Right lobe of liver (tissue), 6 donors: ENCODE measurements around the gene RUNX2. TPM values are rescaled to one million over a fixed set of nuclear protein-coding genes. Genes with fewer than 3 reads are reported as not detected.

Experiments used
- ATAC-seq, 4 donors: fragments of 200-7000 bp; cut with Tn5 transposase; one replicate each; pipeline ENCODE4 v1.9.1; 2020; ENCODE audit warnings: mild to moderate bottlenecking in 4 of 4, moderate library complexity in 4 of 4
- DNase-seq, 3 donors: peaks; one replicate each; pipeline ENCODE4 v3.0.0-alpha.2; 2020
- H3K27ac ChIP-seq, 3 donors: fragments of 200-600 bp; one replicate each; pipeline ENCODE4 v1.8.0; 2022
- H3K27me3 ChIP-seq, 2 donors: fragments of 200-600 bp; one replicate each; pipeline ENCODE4 v1.8.0; 2022
- H3K36me3 ChIP-seq, 4 donors: fragments of 200-600 bp; sonication (generic) in 1 of 4; one replicate each; pipeline versions ENCODE4 v1.5.1 to v1.8.0; 2017 to 2022; ENCODE audit warnings: control low read depth in 1 of 4
- H3K4me1 ChIP-seq, 4 donors: fragments of 200-600 bp; sonication (generic) in 1 of 4; one replicate each; pipeline versions ENCODE4 v1.5.1 to v1.8.0; 2017 to 2022; ENCODE audit warnings: control low read depth in 1 of 4
- H3K4me3 ChIP-seq, 3 donors: fragments of 200-600 bp; one replicate each; pipeline ENCODE4 v1.8.0; 2022
- H3K9me3 ChIP-seq, 4 donors: fragments of 200-600 bp; sonication (generic) in 1 of 4; one replicate each; pipeline versions ENCODE4 v1.5.1 to v1.8.0; 2017 to 2022; ENCODE audit warnings: control low read depth in 1 of 4
- CTCF ChIP-seq, 4 donors: fragments of 200-600 bp in 3 of 4; fragments of 450-650 bp in 1 of 4; IDR thresholded peaks; one replicate each; pipeline versions ENCODE4 v1.5.1 to v1.8.0; 2016 to 2022; ENCODE audit warnings: antibody characterized with exemption in 4 of 4, mild to moderate bottlenecking in 2 of 4
- POLR2A ChIP-seq: fragments of 450-650 bp; IDR thresholded peaks from one replicate; pipeline ENCODE4 v1.6.1; 2017; ENCODE audit warnings: antibody characterized with exemption, mild to moderate bottlenecking
- WGBS: methylation state at CpG from one replicate; pipeline ENCODE4 v1.1.6; 2018; ENCODE audit warnings: low coverage, low lambda C conversion rate; ENCODE audit not compliant: insufficient coverage; ENCODE audit errors: missing lambda C conversion rate; 5-methylcytosine and 5-hydroxymethylcytosine counted together
- intact Hi-C, 2 donors: fragments of 100-400 bp; cut with DNase I; formaldehyde crosslinking; loops; one replicate each; pipeline versions ENCODE4 v1.11.2 to v1.14.1; 2022
- total RNA-seq, 6 experiments: library from RNA; depleted of rRNA in 2 of 6; stranded (reverse); fragments of >200 nt in 2 of 6; fragmentation: NEBNext Ultra II Directional in 3 of 6; extraction: Animal tissue kit (Norgen Biotek cat#: 25700) in 3 of 6; gene quantifications; one replicate each; pipeline versions ENCODE4 v1.1.0 to v1.2.4, GENCODE V29; 2016 to 2023
- donor health status: DM: no; HTN: yes; CAD: no.
- donor health status: DM: no; HTN: no; CAD: no.
- donor health status: DM: no; HTN: no; CAD: no.
- donor health status: DM: no; HTN: yes; CAD: no.
- donor health status: DM: no; HTN: yes; CAD: no.

Gene RUNX2
- total RNA-seq, 6 experiments from 2014 or later: 0.15 to 0.80 (median 0.43) TPM

- ATAC-seq: no peak
- Histone ChIP-seq H3K36me3 (no peaks in the 10 kb centered on the region), H3K27me3 (no peaks in the 10 kb centered on the region), H3K4me3 (no peak overlapping the region), H3K9me3 (no peaks in the 10 kb centered on the region), H3K27ac (no peak overlapping the region), H3K4me1 (no peaks in the 10 kb centered on the region)
- DNase-seq: no peak
- intact Hi-C loops: no loop called here
- no peak for TF ChIP-seq POLR2A
- TF ChIP-seq CTCF (IDR thresholded peaks at IDR 0.05): no peak
- WGBS: 84% methylated on average over 4 of the region's 9 CpGs
Observed at GRCh38 chr6:45687570-45687969, 359.4 kb downstream of the RUNX2 start.

GRCh38 chr6:45688180-45688579 lies 360.1 kb downstream of the RUNX2 start:
- Histone ChIP-seq H3K9me3 (no peaks in the 10 kb centered on the region), H3K4me3 (no peak overlapping the region), H3K27ac (no peak overlapping the region), H3K36me3 (no peaks in the 10 kb centered on the region), H3K27me3 (no peaks in the 10 kb centered on the region), H3K4me1 (no peaks in the 10 kb centered on the region)
- TF ChIP-seq POLR2A (no peak), CTCF (IDR thresholded peaks at IDR 0.05) (no peak)
- no peak for DNase-seq
- WGBS: 89% methylated on average over 1 of the region's 1 CpG
- intact Hi-C loops: no loop called here
- no peak for ATAC-seq

GRCh38 chr6:45689926-45690615 lies 361.9 kb downstream of the RUNX2 start:
- no peak for ATAC-seq
- intact Hi-C loops: no loop called here
- 100% methylated on average over 1 of the region's 2 CpGs for WGBS

GRCh38 chr6:45690846-45691245 lies 362.7 kb downstream of the RUNX2 start:
- Histone ChIP-seq H3K36me3 (no peaks in the 10 kb centered on the region), H3K9me3 (no peaks in the 10 kb centered on the region), H3K4me3 (no peak overlapping the region), H3K4me1 (no peaks in the 10 kb centered on the region), H3K27ac (no peak overlapping the region), H3K27me3 (no peaks in the 10 kb centered on the region)
- WGBS: 100% methylated on average over 1 of the region's 1 CpG
- ATAC-seq (no peak), DNase-seq (no peak)
- TF ChIP-seq CTCF (IDR thresholded peaks at IDR 0.05): no peak
- no peak for TF ChIP-seq POLR2A
- intact Hi-C loops: no loop called here

More at GRCh38 chr6:45689926-45690615, 361.9 kb downstream of the RUNX2 start:
- Histone ChIP-seq H3K36me3 (no peaks in the 10 kb centered on the region), H3K9me3 (no peaks in the 10 kb centered on the region), H3K27ac (no peak overlapping the region), H3K4me1 (no peaks in the 10 kb centered on the region), H3K4me3 (no peak overlapping the region), H3K27me3 (no peaks in the 10 kb centered on the region)
- no peak for TF ChIP-seq POLR2A
- no peak for TF ChIP-seq CTCF (IDR thresholded peaks at IDR 0.05)
- DNase-seq: no peak
